HepG2 (cell line): ENCODE data around the gene NID1. TPM values are rescaled to one million over a fixed set of nuclear protein-coding genes. Genes with fewer than 3 reads are reported as not detected.

Experiments used
- ATAC-seq: fragments of 200-7000 bp; cut with Tn5 transposase; 3 replicates; pipeline ENCODE4 v1.9.1; 2020; ENCODE audit warnings: mild to moderate bottlenecking, moderate library complexity
- BruUV-seq: library from RNA; stranded (reverse); fragments of 400-500 nt; replicated peaks from 2 replicates; lab custom pipeline; 2021; lab: Mats Ljungman, UMichigan
- CTCF ChIA-PET: fragments of 300-600 bp; formaldehyde crosslinking; extraction: SDS; loops from one replicate; lab custom pipeline; 2021; ENCODE audit warnings: low total read pairs, inconsistent platforms, low intra/inter-chr PET ratio; lab: Yijun Ruan, JAX
- POLR2A ChIA-PET: fragments of 350-600 bp; sonication (Branson Sonifier 250); formaldehyde crosslinking; loops from one replicate; lab custom pipeline; 2020; ENCODE audit warnings: antibody characterized with exemption, inconsistent platforms; lab: Yijun Ruan, JAX
- DNase-seq: peaks from one replicate; pipeline ENCODE4 v3.0.0-alpha.2; 2015; ENCODE audit warnings: low spot score
- FAIRE-seq: peaks from 3 replicates; lab custom pipeline; 2011; peaks lifted over from hg19 to GRCh38; lab: Jason Lieb, UNC
- H2AFZ ChIP-seq: one replicate; pipeline ENCODE4 v1.6.1; 2011; ENCODE audit warnings: low read length, inconsistent platforms
- H3K27ac ChIP-seq: fragments of 300-600 bp; 3 replicates; pipeline ENCODE4 v1.8.0; 2011; ENCODE audit warnings: mixed run types, mild to moderate bottlenecking, mixed read lengths, low read length, inconsistent platforms; ENCODE audit not compliant: insufficient read depth; ENCODE audit errors: extremely low read length
- H3K27me3 ChIP-seq, 2 experiments: fragments of 200-600 bp in 1 of 2; 2 replicates in 1 of 2; 3 replicates in 1 of 2; pipeline versions ENCODE4 v1.6.0 to v1.8.0; 2011; ENCODE audit warnings: low read length in 2 of 2, mild to moderate bottlenecking in 2 of 2, moderate library complexity in 2 of 2, inconsistent platforms in 1 of 2; ENCODE audit not compliant: insufficient read depth in 2 of 2, control insufficient read depth in 1 of 2
- H3K36me3 ChIP-seq, 2 experiments: fragments of 200-600 bp in 1 of 2; replicated peaks in 1 of 2; 2 replicates in 1 of 2; 3 replicates in 1 of 2; pipeline versions ENCODE4 v1.5.1 to v1.8.0; 2011; ENCODE audit warnings: low read length in 2 of 2, inconsistent platforms in 1 of 2; ENCODE audit not compliant: insufficient read depth in 2 of 2, control insufficient read depth in 1 of 2
- H3K4me1 ChIP-seq: 2 replicates; pipeline ENCODE4 v1.5.1; 2012; ENCODE audit warnings: low read length, inconsistent platforms; ENCODE audit not compliant: insufficient read depth
- H3K4me2 ChIP-seq: 2 replicates; pipeline ENCODE4 v1.6.0; 2011; ENCODE audit warnings: low read depth, low read length, inconsistent platforms
- H3K4me3 ChIP-seq, 3 experiments: fragments of 200-600 bp in 1 of 3; sonication (generic), shearing (Covaris generic) in 1 of 3; replicated peaks in 1 of 3; 2 replicates each; pipeline ENCODE4 v1.5.1; 2011 to 2016; ENCODE audit warnings: low read length in 3 of 3, inconsistent platforms in 2 of 3, low read depth in 2 of 3, mild to moderate bottlenecking in 2 of 3, control low read depth in 1 of 3, mixed read lengths in 1 of 3; ENCODE audit not compliant: insufficient read depth in 1 of 3
- H3K79me2 ChIP-seq: one replicate; pipeline ENCODE4 v1.6.1; 2011; ENCODE audit warnings: low read length, inconsistent platforms; ENCODE audit not compliant: insufficient read depth
- H3K9ac ChIP-seq: 2 replicates; pipeline ENCODE4 v1.6.0; 2011; ENCODE audit warnings: mild to moderate bottlenecking, low read depth, low read length, inconsistent platforms; ENCODE audit not compliant: insufficient read depth
- H3K9me3 ChIP-seq: 2 replicates; pipeline ENCODE4 v1.5.1; 2012; ENCODE audit warnings: mild to moderate bottlenecking, low read length
- H4K20me1 ChIP-seq: 2 replicates; pipeline ENCODE4 v1.6.0; 2011; ENCODE audit warnings: inconsistent platforms, mild to moderate bottlenecking, low read length, moderate library complexity; ENCODE audit not compliant: insufficient read depth
- FOSL1 ChIP-seq: sonication (generic); formaldehyde crosslinking; IDR thresholded peaks from 2 replicates; pipeline ENCODE4 v1.9.0; 2021; ENCODE audit warnings: missing genetic modification reagents, borderline replicate concordance
- GFI1 ChIP-seq: sonication (generic); formaldehyde crosslinking; IDR thresholded peaks from 2 replicates; pipeline ENCODE4 v1.5.0; 2020; ENCODE audit warnings: missing genetic modification reagents, mild to moderate bottlenecking, borderline replicate concordance
- JARID2 ChIP-seq: sonication (generic); formaldehyde crosslinking; IDR thresholded peaks from 2 replicates; pipeline ENCODE4 v1.8.1; 2023; ENCODE audit warnings: missing genetic modification reagents, inconsistent platforms; ENCODE audit not compliant: insufficient replicate concordance
- KDM3A ChIP-seq: IDR thresholded peaks from 2 replicates; pipeline ENCODE4 v1.6.1; 2018; ENCODE audit warnings: low read depth, missing compliant biosample characterization
- ZBTB7A ChIP-seq: sonication (generic); formaldehyde crosslinking; IDR thresholded peaks from 2 replicates; pipeline ENCODE4 v1.8.0; 2022; ENCODE audit warnings: mild to moderate bottlenecking, missing genetic modification reagents
- ZNF263 ChIP-seq: sonication (generic); formaldehyde crosslinking; IDR thresholded peaks from 2 replicates; pipeline ENCODE4 v1.4.0; 2020; ENCODE audit warnings: missing genetic modification reagents
- ZSCAN5A ChIP-seq: sonication (generic); formaldehyde crosslinking; IDR thresholded peaks from 2 replicates; pipeline ENCODE4 v1.8.0; 2022; ENCODE audit warnings: mild to moderate bottlenecking, missing genetic modification reagents, borderline replicate concordance
- WGBS: methylation state at CpG from one replicate; pipeline ENCODE4 v1.1.6; 2017; ENCODE audit warnings: low lambda C conversion rate; 5-methylcytosine and 5-hydroxymethylcytosine counted together
- in situ Hi-C: cut with HindIII; loops from 2 replicates; pipeline ENCODE4 v1.10.0; 2017; ENCODE audit warnings: low pct_unique_long_range_greater_than_20kb; ENCODE audit not compliant: extremely low pct_ligation_motif_present
- intact Hi-C: fragments of 100-400 bp; cut with micrococcal nuclease; formaldehyde crosslinking; loops from one replicate; pipeline ENCODE4 v1.10.0; 2022; ENCODE audit not compliant: unreplicated experiment
- polyA plus RNA-seq, 8 experiments: library from polyadenylated mRNA; depleted of rRNA in 3 of 8; stranded (reverse) in 7 of 8; unstranded in 1 of 8; fragments of >200 nt; fragmentation: Illumina TruSeq in 4 of 8; extraction: Trizol in 4 of 8; gene quantifications; 2 replicates each; pipeline versions ENCODE4 v1.2.1 to v1.2.3, GENCODE V29; 2011 to 2016; ENCODE audit warnings: low read depth in 4 of 8, missing spikeins in 1 of 8, mixed read lengths in 1 of 8; ENCODE audit not compliant: insufficient read depth in 1 of 8
- total RNA-seq, 5 experiments: library from RNA; depleted of rRNA; stranded (reverse); fragments of >200 nt; fragmentation: Illumina TruSeq; extraction: Trizol; gene quantifications; 2 replicates each; pipeline ENCODE4 v1.2.3, GENCODE V29; 2016; ENCODE audit warnings: low read depth in 1 of 5
- TF ChIP-seq, protein P1 (sequence below): sonication (generic); formaldehyde crosslinking; IDR thresholded peaks from 2 replicates; pipeline ENCODE4 v1.5.0; 2020; ENCODE audit warnings: missing genetic modification reagents, mild to moderate bottlenecking, borderline replicate concordance
- TF ChIP-seq, protein P2 (sequence below): sonication (generic); formaldehyde crosslinking; IDR thresholded peaks from 2 replicates; pipeline ENCODE4 v1.4.0; 2020; ENCODE audit warnings: missing genetic modification reagents
- TF ChIP-seq, protein P3 (sequence below): sonication (generic); formaldehyde crosslinking; IDR thresholded peaks from 2 replicates; pipeline ENCODE4 v1.8.0; 2022; ENCODE audit warnings: missing genetic modification reagents, mild to moderate bottlenecking, borderline replicate concordance

NID1 gene
- total and polyA plus RNA-seq, 2 of the 13 experiments (the other 11 are each of a cell fraction or from before 2014, with no cell fraction given), result 50.2 to 56.1 TPM

- TF ChIP-seq, protein P1, sequence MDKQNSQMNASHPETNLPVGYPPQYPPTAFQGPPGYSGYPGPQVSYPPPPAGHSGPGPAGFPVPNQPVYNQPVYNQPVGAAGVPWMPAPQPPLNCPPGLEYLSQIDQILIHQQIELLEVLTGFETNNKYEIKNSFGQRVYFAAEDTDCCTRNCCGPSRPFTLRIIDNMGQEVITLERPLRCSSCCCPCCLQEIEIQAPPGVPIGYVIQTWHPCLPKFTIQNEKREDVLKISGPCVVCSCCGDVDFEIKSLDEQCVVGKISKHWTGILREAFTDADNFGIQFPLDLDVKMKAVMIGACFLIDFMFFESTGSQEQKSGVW (CRISPR knock-in tag), result no peak
- no peak for TF ChIP-seq ZNF263 (CRISPR knock-in tag)
- TF ChIP-seq FOSL1, result no peak
- TF ChIP-seq, all 625 proteins: peak for 0
These were observed 47.4 kb upstream of the NID1 start (continued) for GRCh38 chr1:236112332-236112627.

DNA sequence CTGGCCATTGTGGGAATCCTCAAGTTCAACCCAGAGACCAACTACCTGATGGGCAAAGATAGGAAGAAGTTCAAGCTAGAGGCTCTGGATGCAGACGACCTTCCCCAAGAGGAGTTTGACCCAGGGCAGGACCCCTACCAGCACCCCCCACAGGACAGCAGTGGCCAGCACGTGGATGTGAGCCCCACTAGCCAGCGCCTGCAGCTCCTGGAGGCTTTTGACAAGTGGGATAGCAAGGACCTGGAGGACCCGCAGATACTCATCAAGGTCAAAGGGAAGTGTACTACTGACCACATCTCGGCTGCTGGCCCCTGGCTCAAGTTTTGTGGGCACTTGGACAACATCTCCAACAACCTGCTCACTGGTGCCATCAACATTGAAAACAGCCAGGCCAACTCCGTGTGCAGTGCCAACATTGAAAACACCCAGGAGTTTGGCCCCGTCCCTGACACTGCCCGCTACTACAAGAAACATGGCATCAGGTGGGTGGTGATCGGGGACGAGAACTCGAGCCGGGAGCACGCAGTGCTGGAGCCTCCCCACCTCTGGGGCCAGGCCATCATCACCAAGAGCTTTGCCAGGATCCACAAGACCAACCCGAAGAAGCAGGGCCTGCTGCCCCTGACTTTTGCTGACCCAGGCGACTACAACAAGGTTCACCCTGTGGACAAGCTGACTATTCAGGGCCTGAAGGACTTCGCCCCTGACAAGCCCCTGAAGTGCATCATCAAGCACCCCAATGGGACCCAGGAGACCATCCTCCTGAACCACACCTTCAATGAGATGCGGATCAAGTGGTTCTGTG lies 46.8 kb upstream of the NID1 start:
- no TSS peak for BruUV-seq
- H3K36me3 ChIP-seq, result no peaks in the 10 kb centered on the region
- intact Hi-C loops, result no loop called here
- no peak overlapping the region for H3K4me3 ChIP-seq
- POLR2A ChIA-PET, result no interaction called here
- DNase-seq (no peak), ATAC-seq (no peak), FAIRE-seq (no peak)
- H2AFZ ChIP-seq, result no peak overlapping the region
- H3K4me2 ChIP-seq, result no peak overlapping the region
- in situ Hi-C loops, result loop anchor here (25.0 kb wide), 3 partner anchors 1001 to 1451 kb away; no protein-coding TSS in a partner anchor
- no CpG with 5 or more reads among the region's 17 CpGs for WGBS
- no peaks in the 10 kb centered on the region for H3K9me3 ChIP-seq
- H4K20me1 ChIP-seq, result no peaks in the 10 kb centered on the region
- peaks cover 12% of the 10 kb centered on the region; the same call in 1 of the 2 replicates for H3K4me1 ChIP-seq
- no peak overlapping the region for H3K9ac ChIP-seq
- CTCF ChIA-PET, result no interaction called here
- H3K27ac ChIP-seq, result no peak overlapping the region
- H3K79me2 ChIP-seq, result no peaks in the 10 kb centered on the region
- no peaks in the 10 kb centered on the region for H3K27me3 ChIP-seq
- TF ChIP-seq ZBTB7A (CRISPR knock-in tag) (no peak), ZSCAN5A (no peak), GFI1 (no peak), KDM3A (no peak), JARID2 (CRISPR knock-in tag) (no peak)
- TF ChIP-seq, protein P2, sequence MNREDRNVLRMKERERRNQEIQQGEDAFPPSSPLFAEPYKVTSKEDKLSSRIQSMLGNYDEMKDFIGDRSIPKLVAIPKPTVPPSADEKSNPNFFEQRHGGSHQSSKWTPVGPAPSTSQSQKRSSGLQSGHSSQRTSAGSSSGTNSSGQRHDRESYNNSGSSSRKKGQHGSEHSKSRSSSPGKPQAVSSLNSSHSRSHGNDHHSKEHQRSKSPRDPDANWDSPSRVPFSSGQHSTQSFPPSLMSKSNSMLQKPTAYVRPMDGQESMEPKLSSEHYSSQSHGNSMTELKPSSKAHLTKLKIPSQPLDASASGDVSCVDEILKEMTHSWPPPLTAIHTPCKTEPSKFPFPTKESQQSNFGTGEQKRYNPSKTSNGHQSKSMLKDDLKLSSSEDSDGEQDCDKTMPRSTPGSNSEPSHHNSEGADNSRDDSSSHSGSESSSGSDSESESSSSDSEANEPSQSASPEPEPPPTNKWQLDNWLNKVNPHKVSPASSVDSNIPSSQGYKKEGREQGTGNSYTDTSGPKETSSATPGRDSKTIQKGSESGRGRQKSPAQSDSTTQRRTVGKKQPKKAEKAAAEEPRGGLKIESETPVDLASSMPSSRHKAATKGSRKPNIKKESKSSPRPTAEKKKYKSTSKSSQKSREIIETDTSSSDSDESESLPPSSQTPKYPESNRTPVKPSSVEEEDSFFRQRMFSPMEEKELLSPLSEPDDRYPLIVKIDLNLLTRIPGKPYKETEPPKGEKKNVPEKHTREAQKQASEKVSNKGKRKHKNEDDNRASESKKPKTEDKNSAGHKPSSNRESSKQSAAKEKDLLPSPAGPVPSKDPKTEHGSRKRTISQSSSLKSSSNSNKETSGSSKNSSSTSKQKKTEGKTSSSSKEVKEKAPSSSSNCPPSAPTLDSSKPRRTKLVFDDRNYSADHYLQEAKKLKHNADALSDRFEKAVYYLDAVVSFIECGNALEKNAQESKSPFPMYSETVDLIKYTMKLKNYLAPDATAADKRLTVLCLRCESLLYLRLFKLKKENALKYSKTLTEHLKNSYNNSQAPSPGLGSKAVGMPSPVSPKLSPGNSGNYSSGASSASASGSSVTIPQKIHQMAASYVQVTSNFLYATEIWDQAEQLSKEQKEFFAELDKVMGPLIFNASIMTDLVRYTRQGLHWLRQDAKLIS (CRISPR knock-in tag), result no peak
- TF ChIP-seq, protein P3, sequence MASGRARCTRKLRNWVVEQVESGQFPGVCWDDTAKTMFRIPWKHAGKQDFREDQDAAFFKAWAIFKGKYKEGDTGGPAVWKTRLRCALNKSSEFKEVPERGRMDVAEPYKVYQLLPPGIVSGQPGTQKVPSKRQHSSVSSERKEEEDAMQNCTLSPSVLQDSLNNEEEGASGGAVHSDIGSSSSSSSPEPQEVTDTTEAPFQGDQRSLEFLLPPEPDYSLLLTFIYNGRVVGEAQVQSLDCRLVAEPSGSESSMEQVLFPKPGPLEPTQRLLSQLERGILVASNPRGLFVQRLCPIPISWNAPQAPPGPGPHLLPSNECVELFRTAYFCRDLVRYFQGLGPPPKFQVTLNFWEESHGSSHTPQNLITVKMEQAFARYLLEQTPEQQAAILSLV (CRISPR knock-in tag), result no peak
